Sigmoid colon (tissue), 4 donors: ENCODE data around the gene SPR.

Experiments
- CTCF ChIP-seq, 4 experiments: fragments of 450-650 bp in 3 of 4; fragments of 200-600 bp in 1 of 4; IDR thresholded peaks; one replicate each; pipeline ENCODE4 v1.5.1; 2016 to 2019; ENCODE audit warnings: antibody characterized with exemption in 4 of 4, mild to moderate bottlenecking in 3 of 4, moderate library complexity in 2 of 4
- EP300 ChIP-seq, 4 donors: sonication (generic); formaldehyde crosslinking; IDR thresholded peaks; one replicate each; pipeline ENCODE4 v1.6.1; 2017; ENCODE audit warnings: antibody characterized with exemption in 4 of 4
- POLR2A ChIP-seq, 2 donors: fragments of 450-650 bp; IDR thresholded peaks; one replicate each; pipeline ENCODE4 v1.6.1; 2016; ENCODE audit warnings: antibody characterized with exemption in 2 of 2, mild to moderate bottlenecking in 2 of 2, moderate library complexity in 2 of 2
- POLR2AphosphoS5 ChIP-seq, 4 donors: sonication (generic); formaldehyde crosslinking; IDR thresholded peaks; one replicate each; pipeline ENCODE4 v1.6.1; 2017; ENCODE audit warnings: antibody characterized with exemption in 4 of 4

GRCh38 chr2:72897785-72898584, 10.8 kb downstream of the SPR start:
- no peak for TF ChIP-seq POLR2A (IDR thresholded peaks at IDR 0.05)
- no peak for TF ChIP-seq CTCF (IDR thresholded peaks at IDR 0.05)
- no peak for TF ChIP-seq POLR2AphosphoS5 (IDR thresholded peaks at IDR 0.05)
- TF ChIP-seq EP300 (IDR thresholded peaks at IDR 0.05), result no peak
